Superior temporal gyrus (tissue), 1 donor: ENCODE results near the gene ZDHHC14.
A peak's percentile ranks its signal among the peaks of the same experiment; 100 is the strongest.

Experiments used
- DNase-seq: peaks from one replicate; pipeline ENCODE4 v3.0.0-alpha.2; 2016; ENCODE audit errors: extremely low spot score

ZDHHC14 gene

DNA sequence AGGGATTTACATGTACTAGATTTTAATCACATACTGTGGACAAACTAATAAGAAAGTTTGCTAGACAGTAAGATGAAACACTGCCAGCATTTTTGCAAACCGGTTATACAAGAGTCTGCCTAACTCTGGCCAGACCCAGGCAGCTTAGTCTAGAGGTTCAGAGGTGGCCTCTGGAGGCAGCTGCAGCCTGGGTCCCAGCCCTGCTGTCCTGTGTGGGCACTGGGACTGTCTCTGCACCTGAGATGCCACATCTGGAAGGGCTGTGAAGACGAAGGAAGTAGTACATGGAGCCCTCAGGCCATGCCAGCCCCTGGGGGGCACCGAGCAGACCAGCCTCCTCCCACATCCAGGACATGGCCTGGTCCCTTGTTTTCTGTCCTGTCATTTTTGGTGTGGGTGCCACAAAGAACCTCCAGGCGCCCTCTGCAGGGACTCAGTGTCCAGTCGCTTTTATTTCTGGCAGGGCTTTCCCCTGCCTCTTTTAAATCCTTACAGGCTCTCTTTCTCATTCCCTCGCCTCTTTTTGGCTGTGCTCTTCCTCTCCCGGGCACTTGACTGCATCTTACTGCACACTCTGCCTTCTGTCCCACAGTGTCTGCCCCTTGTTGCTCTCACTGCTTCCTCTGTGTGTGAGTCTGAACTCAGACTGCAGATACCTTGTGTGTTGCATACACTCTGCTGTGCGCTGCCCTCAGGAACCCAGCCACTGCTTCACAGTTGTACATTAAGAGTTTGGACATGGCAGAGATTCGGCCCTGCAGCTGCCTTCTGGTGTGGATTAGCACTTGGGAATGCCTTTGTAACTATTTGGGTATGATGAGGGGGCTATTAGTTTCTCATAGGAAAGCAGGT is 216.7 kb downstream of the ZDHHC14 start:
- DNase-seq: peak; percentile 72

GRCh38 chr6:157599191-157599590 is 218.2 kb downstream of the ZDHHC14 start:
- no peak for DNase-seq

GRCh38 chr6:157600807-157601206 is 219.8 kb downstream of the ZDHHC14 start:
- no peak for DNase-seq

DNA sequence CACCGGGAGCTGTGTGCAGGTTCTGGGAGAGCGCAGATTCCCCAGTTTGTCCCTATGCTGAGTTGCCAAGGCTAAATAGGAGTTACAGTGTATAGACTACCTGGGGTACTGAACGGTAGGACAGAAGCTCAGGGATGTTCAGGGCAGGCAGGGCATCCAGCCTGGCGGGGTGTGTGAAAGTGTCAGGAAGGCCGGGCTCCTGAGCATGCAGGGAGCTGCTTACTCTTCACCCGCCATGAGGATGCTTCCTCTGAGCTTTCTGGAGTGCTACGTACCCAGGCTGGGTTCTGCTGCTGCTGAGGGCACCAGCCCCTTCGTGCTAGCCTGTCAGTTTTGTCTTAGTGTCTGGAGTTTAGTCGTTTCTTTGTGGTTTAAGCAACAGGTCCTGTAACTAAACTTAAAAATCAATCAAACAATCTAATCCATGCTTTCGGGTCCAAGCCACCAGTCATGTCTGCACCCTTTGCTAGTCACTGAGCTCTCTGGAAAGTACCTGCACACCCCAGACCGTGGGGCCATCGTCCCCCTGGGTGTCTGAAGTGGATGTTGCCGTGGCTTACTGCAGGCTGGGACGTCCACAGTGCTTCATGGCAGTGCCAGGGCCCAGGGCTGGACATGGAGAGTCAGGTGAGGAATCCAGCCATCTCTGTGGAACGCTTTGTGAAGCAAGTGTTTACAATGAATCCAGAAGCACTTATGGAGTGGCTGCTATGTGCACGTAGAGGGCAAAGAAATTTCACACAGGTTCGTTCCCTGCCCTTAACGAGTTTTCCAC is 221.7 kb downstream of the ZDHHC14 start:
- DNase-seq: no peak

DNA sequence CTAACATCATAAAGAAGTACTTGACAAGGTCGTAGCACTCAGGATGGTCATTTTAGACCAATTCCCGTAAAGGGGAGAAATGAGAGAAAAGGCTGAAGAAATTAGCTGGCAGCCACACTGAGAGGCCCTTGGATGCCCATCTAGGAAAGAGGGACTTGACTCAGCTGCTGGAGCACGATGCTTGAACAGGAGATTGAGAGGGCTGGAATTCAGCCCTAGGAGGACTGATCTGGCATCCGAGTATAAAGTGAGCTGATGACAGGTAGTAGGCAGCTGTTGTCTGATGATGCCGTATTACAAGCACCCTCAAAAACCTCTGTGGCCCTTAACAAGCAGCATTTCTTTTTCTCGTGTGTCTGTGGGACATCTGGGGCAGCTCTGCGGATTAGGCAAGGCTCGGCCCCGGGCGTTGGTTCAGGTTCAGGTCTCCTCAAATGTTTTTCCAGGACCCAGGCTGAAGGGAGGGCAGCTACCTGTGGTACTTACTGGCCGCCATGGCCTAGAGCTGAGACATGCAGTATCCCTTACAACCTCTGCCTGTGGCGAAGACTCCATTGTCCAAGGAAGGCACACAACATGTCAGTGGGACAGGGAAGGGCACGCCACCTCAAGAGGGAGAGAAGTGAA is 222.4 kb downstream of the ZDHHC14 start:
- no peak for DNase-seq

DNA sequence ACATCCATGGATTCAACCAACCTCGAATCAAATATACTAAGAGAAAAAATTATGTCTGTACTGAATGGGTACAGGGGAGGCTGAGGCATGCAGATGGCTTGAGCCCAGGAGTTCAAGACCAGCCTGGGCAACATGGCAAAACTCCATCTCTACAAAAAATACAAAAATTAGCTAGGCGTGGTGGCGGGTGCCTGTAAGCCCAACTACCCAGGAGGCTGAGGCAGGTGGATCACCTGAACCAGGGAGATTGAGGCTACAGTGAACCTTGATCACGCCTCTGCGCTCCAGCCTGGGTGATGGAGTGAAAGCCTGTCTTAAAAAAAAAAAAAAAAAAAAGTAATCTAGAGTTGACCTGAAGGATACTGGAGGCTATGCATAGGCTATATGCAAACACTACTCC is 223.0 kb downstream of the ZDHHC14 start:
- no peak for DNase-seq

DNA sequence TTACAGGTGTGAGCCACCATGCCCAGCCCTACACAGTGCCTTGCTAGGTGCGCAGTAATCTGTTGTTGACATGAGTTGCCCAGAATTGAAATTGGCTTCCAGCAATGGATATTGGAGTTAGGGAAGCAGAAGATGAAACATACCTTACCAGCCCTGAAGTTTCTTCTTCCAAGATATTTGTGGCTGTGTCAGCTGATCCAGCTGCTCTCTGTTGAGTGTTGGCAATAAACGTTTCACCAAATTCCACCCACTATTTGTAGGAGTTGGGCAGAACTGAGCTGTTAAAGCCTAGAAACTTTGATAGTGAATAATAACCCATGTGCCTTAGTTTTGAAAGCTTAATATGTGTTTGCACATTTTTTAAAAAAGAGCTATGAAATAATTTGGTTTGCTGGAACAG is 223.8 kb downstream of the ZDHHC14 start:
- DNase-seq: no peak

- no peak for DNase-seq
These were observed 224.5 kb downstream of the ZDHHC14 start for GRCh38 chr6:157605484-157605883.

GRCh38 chr6:157606516-157606915 is 225.5 kb downstream of the ZDHHC14 start:
- DNase-seq: no peak

DNA sequence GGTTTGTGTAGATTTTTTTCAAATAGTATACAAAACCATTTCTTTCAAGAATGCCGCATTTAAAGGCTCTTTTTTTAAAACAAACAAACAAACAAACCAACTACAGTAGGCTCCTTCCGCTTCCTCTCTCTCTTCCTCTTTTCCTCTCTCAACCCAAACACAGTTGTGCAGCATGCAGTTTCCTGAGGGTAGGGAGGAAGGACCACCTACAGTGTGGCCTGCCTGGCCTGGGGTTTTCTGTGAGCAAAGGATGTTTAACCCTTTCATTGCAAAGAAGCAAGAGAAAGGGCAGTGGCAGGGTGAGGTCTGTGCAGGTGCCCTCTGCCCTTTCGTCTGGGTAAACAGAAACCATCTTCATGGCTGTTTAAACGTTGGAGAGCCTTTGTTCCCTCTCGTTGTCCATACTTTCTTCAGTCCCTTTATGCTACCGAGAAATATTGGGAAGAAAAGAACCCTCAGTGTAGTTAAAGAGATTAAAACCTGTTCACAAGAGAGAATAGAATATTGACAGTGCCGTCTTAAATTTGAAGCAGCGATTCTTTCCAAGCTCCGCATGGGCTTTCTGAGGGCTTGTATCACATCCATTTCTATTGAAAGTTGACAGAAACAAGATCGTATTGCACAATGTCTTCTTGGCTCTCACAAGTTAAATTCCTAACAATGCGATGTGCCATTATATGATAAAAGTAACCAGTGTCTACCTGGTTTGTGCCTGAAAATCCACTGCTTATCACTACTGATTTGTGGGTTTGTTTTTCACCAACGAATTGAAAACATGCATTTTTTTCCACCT is 226.5 kb downstream of the ZDHHC14 start:
- no peak for DNase-seq

DNA sequence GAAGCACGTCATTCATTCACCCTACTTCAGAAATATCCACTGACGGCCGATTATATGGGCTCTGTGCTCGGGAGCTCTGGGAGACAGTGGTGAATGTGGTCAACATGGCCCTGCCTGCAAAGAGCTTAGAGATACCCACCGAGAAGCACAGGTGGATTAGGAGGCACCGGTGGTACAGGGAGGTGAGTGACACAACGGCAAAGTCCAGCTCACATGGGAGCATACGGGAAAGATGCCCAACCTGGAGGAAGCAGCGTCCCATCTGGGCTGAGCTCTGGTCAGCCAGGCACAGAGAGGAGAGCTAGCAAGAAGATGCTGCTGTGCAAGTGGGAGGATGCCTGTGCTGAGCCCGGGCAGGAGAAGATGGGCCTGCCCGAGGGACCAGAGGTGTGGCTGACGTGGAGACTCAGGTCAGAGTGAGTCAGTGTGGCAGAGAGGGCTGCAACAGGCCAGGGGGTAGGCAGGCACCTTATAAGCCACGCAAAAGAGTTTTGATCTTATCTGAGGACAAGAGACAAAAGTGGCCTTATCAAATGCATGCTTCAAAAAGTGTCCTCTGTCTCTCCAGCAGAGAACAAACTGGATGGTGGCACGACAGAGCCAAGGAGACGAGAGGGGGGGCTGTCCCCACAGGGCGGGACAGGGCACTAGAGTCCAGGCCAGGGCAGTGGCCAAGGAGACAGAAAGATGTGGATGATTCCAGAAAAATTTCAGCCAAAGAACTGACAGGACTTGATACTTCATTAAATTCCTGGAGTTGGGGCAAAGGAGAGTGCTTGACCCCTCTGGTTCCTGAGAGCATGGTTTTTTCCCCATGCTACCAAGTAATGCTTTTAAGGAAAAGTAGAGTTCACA is 227.5 kb downstream of the ZDHHC14 start:
- no peak for DNase-seq

GRCh38 chr6:157609117-157609516 is 228.1 kb downstream of the ZDHHC14 start:
- no peak for DNase-seq

- DNase-seq: no peak
These were observed 228.6 kb downstream of the ZDHHC14 start for GRCh38 chr6:157609556-157609955.

DNA sequence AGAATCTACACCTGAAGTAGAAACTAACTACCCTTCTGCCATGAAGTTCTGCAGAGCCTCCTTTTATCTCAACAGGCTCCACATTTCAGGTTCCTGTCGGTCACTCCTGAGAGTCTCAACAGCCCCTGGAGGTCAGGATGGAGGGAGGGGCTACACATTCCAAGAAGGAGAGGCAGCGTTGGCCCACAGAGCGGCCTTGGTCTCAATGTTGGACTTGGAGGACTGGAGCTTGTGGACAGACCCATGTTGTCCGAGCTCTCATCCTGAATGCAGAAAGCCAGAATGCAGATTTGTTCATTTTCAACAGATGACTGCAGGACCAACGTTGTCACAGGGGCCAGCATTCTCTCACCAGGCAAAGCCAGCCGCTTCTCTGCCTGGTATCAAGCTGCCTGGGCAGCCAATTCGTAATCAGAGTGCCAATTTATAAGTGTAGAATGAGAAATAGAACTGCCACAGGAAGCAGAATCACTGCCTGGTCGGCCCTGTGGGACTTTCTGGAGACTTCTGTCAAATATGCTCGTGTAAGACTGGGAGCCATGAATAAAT is 229.5 kb downstream of the ZDHHC14 start:
- no peak for DNase-seq

- no peak for DNase-seq
These were observed 230.4 kb downstream of the ZDHHC14 start for GRCh38 chr6:157611406-157611805.

DNA sequence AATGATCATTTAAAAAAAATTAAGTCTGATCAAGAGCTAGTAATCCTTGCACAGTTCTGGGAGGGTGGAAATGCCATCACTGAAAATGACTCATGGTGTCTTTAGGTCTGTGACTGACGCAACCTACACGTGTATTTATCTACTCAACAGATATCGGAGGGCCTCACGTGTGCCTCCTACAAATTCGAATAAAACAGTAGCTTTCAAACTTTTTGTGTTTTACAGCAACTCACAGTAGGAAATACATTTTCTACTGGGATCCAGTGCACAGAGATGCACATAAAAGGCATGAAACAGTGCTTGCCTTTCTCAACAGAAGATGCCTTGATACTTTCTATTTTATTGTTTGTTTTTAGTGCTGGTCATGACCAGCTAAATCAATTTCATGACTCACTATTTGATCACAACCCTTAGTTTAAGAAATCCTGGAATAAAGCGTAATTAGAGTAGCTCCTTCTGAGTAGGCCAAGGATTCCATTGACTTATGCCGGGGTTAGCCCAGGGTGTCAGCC is 232.1 kb downstream of the ZDHHC14 start:
- no peak for DNase-seq

DNA sequence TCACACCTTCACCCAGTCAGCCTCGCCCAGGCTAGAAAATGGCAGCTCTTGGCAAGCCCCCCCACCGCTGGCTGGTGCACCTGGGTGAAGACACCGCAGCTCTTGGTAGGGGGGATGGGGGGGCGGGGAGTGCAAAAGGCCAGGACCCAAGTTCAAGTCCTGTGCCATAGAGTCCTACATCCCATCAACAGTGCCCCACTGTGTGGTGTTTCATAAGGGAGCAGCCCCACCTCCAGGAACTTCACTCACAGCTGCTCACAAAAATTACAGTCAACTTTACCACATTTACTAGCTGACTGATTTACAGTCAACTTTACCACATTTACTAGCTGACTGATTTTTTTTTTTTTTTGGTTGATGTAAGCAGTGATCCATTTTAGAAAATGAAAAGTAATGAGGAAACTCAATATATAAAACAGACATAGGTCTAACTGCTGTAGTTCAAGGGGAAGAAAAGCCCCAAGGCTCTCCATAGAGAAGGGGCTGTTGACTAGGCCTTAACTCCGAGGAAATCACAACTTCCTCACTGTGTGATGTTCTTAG is 233.1 kb downstream of the ZDHHC14 start:
- DNase-seq: no peak

GRCh38 chr6:157615420-157615769 is 234.4 kb downstream of the ZDHHC14 start:
- no peak for DNase-seq

- DNase-seq: no peak
These were observed 235.0 kb downstream of the ZDHHC14 start for GRCh38 chr6:157615951-157616350.

DNA sequence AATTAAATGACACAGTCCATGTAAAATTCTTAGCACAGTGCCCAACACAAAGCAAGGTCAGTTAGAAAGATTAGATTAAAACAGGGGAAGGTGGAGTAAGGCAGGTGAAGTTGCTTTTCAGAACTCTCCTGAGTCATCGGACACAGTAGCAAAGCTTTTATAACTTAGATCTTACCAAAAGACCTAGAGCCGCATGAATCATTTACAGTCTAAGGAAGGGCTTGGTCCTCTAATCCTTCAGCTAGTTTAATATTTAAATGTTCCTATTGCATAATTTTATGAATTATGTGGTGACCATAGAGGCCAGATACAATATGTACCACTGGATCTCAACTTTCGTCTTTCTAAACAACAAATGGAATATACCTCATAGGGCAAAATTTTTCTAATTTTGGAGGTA is 240.0 kb downstream of the ZDHHC14 start:
- no peak for DNase-seq
